ENCODE data around the gene NFYB. TPM values are rescaled to one million over a fixed set of nuclear protein-coding genes. Genes with fewer than 3 reads are reported as not detected.

Gene NFYB
- polyA plus RNA-seq, 2 of the 4 experiments (the other 2 are of a cell fraction) = 45.2 to 70.2 TPM

DNA sequence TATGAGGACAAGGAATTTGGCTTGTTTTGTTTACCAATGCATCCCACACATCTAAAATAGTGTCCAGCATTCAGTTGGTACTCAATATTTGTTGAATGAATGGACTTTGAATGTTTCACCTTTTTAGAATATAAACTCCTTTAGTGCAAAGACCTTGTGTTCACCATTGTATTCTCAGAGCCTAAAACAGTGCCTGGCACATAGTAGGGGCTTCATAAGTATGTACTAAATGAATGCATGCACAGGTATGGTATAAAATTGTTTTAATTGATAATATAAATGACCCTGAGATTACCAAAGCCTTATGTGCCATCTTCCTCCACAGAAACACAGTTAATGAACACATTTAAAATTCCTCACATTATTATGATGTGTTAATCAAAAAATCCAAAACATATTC lies 5.0 kb upstream of the NFYB start:
- ChIA-PET POLR2A (no interaction called here), CTCF (interaction anchor here (0.6 kb wide), 1 partner anchor 936 kb away, joined by 3 read pairs; no protein-coding TSS in a partner anchor)

DNA sequence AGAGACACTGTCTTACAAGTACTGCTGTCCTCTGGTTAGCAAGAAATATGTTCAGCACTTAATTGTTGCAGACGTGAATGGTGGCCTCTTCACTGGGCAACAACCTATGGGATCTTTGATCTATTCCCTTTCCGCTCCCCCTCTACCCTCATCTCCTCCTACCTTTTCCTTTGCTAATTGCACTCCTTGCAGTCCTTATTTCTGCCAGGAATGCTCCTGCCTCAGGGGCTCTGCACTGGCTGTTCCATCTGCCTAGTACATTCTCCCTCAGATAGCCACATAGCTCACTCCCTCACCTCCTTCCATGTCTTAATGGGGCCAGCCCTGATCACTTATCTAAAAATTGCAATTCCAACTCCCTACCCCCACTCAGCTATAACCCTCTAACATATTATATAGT lies 4.5 kb upstream of the NFYB start:
- DNase-seq (ENCODE audit: low read depth in 1 of 2, low spot score in 1 of 2) = no peak
- no peak overlapping the region for H3K4me2 ChIP-seq
- TF ChIP-seq JUN (IDR thresholded peaks at IDR 0.05) = no peak
- no peak for TF ChIP-seq FOXS1 (CRISPR knock-in tag; IDR thresholded peaks at IDR 0.05)
- no peak for TF ChIP-seq HOXB13 (CRISPR knock-in tag; IDR thresholded peaks at IDR 0.05; ENCODE audit: low read depth)
- no peak for TF ChIP-seq BHLHE40 (IDR thresholded peaks at IDR 0.05; ENCODE audit: low read depth, low read length)
- TF ChIP-seq HDAC2 (IDR thresholded peaks at IDR 0.05) = no peak
- TF ChIP-seq RNF2 (IDR thresholded peaks at IDR 0.05; ENCODE audit: borderline replicate concordance, low read depth) = no peak
- no peak for TF ChIP-seq CBX2 (IDR thresholded peaks at IDR 0.05; ENCODE audit: borderline replicate concordance, low read depth)
- TF ChIP-seq POLR2A (IDR thresholded peaks at IDR 0.05; ENCODE audit: low read length) = no peak
- no peak for TF ChIP-seq GATA3 (IDR thresholded peaks at IDR 0.05; ENCODE audit: borderline replicate concordance)
- TF ChIP-seq RFX5 (IDR thresholded peaks at IDR 0.05) = no peak
- no peak for FAIRE-seq
- CTCF ChIA-PET = interaction anchor here (0.6 kb wide), 1 partner anchor 936 kb away, joined by 3 read pairs; no protein-coding TSS in a partner anchor
- no peak overlapping the region for H3K4me3 ChIP-seq
- H3K27ac ChIP-seq = no peak overlapping the region
- WGBS (ENCODE audit: missing lambda C conversion rate) = 82% methylated on average over 2 of the region's 2 CpGs
- H3K4me1 ChIP-seq = peaks cover 8% of the 10 kb centered on the region
- H3K9me3 ChIP-seq = 0 out of 3 replicates have a peak, but pooled peaks cover 5% of the 10 kb centered on the region
- no peak for ATAC-seq
- POLR2A ChIA-PET = no interaction called here

More for the DNA sequence above, 5.0 kb upstream of the NFYB start:
- H3K4me2 ChIP-seq = no peak overlapping the region
- DNase-seq (ENCODE audit: low read depth in 1 of 2, low spot score in 1 of 2) (no peak), FAIRE-seq (no peak), ATAC-seq (no peak)
- 0 out of 3 replicates have a peak, but pooled peaks cover 5% of the 10 kb centered on the region for H3K9me3 ChIP-seq
- peaks cover 8% of the 10 kb centered on the region for H3K4me1 ChIP-seq
- TF ChIP-seq, protein P1, sequence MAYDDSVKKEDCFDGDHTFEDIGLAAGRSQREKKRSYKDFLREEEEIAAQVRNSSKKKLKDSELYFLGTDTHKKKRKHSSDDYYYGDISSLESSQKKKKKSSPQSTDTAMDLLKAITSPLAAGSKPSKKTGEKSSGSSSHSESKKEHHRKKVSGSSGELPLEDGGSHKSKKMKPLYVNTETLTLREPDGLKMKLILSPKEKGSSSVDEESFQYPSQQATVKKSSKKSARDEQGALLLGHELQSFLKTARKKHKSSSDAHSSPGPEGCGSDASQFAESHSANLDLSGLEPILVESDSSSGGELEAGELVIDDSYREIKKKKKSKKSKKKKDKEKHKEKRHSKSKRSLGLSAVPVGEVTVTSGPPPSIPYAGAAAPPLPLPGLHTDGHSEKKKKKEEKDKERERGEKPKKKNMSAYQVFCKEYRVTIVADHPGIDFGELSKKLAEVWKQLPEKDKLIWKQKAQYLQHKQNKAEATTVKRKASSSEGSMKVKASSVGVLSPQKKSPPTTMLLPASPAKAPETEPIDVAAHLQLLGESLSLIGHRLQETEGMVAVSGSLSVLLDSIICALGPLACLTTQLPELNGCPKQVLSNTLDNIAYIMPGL (CRISPR knock-in tag; IDR thresholded peaks at IDR 0.05; ENCODE audit: borderline replicate concordance) = no peak
- TF ChIP-seq CHD4 (IDR thresholded peaks at IDR 0.05; ENCODE audit: borderline replicate concordance) (no peak), MYC (IDR thresholded peaks at IDR 0.05; ENCODE audit: borderline replicate concordance, low read length) (no peak), MAZ (IDR thresholded peaks at IDR 0.05; ENCODE audit: borderline replicate concordance, low read depth, low read length) (no peak), FOSL2 (IDR thresholded peaks at IDR 0.05) (no peak), FOSL2 (CRISPR knock-in tag; IDR thresholded peaks at IDR 0.05) (no peak), RFX5 (IDR thresholded peaks at IDR 0.05) (no peak), TFCP2L1 (CRISPR knock-in tag; IDR thresholded peaks at IDR 0.05) (no peak), FOXS1 (CRISPR knock-in tag; IDR thresholded peaks at IDR 0.05) (no peak), MAFK (IDR thresholded peaks at IDR 0.05; ENCODE audit: partially characterized antibody) (no peak), KDM5A (IDR thresholded peaks at IDR 0.05) (no peak), BHLHE40 (IDR thresholded peaks at IDR 0.05; ENCODE audit: low read depth, low read length) (no peak), HEYL (CRISPR knock-in tag; IDR thresholded peaks at IDR 0.05) (no peak), RAD21 (conservative IDR thresholded peaks at IDR 0.05 in 1 of 2, IDR thresholded peaks at IDR 0.05 in 1 of 2) (no peak), PHF8 (IDR thresholded peaks at IDR 0.05; ENCODE audit: borderline replicate concordance, low read depth) (no peak)
- TF ChIP-seq, protein P2, sequence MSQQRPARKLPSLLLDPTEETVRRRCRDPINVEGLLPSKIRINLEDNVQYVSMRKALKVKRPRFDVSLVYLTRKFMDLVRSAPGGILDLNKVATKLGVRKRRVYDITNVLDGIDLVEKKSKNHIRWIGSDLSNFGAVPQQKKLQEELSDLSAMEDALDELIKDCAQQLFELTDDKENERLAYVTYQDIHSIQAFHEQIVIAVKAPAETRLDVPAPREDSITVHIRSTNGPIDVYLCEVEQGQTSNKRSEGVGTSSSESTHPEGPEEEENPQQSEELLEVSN (IDR thresholded peaks at IDR 0.05; ENCODE audit: borderline replicate concordance, low read depth) = no peak
- TF ChIP-seq, protein P3, sequence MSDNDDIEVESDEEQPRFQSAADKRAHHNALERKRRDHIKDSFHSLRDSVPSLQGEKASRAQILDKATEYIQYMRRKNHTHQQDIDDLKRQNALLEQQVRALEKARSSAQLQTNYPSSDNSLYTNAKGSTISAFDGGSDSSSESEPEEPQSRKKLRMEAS (IDR thresholded peaks at IDR 0.05) = no peak
- no peak overlapping the region for H3K27ac ChIP-seq
- H3K4me3 ChIP-seq = no peak overlapping the region

Measured in A549 (cell line).